ENCODE results near the gene ACSF2. TPM values are rescaled to one million over a fixed set of nuclear protein-coding genes. Genes with fewer than 3 reads are reported as not detected.

ACSF2 gene
- total and polyA plus RNA-seq, 2 of the 13 experiments (the other 11 are each of a cell fraction or from before 2014, with no cell fraction given), result 87.3 to 109 TPM

DNA sequence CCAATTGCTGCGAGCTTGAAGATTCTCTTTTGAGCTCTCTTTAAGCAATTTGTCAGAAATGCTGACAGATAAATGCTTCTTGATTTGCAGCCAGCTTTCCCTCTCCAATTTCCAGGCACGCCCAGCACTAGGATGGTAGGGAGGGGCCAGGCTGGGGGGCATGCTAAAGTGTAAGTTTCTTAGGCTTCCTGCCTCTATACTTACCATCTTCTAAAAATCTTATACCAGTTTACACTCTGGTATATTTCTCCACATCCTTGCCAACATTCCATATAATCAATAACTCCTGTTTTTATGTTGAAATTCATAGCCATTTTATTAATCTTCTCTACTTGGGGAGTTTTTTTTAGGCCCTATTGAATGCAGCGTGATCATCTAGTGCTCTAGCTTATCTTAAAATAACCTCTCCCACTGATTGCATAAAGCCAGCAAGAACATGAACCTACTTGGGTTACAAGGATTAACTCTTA, 17.5 kb downstream of the ACSF2 start:
- H3K36me3 ChIP-seq (replicated peaks in 1 of 2; ENCODE audit: control insufficient read depth in 1 of 2, insufficient read depth in 2 of 2, low read length in 2 of 2), result peaks cover 3 to 6% of the 10 kb centered on the region in 2 experiments; a peak in 2 of 5 replicates
- no peaks in the 10 kb centered on the region for H3K9me3 ChIP-seq (ENCODE audit: low read length)
- H4K20me1 ChIP-seq (ENCODE audit: insufficient read depth, low read length), result no peaks in the 10 kb centered on the region
- no peak overlapping the region for H3K27ac ChIP-seq (ENCODE audit: extremely low read length, insufficient read depth, low read length)
- H2AFZ ChIP-seq (ENCODE audit: low read length), result no peak overlapping the region
- H3K4me2 ChIP-seq (ENCODE audit: low read depth, low read length), result no peak overlapping the region
- in situ Hi-C loops (cut with HindIII; ENCODE audit: extremely low pct_ligation_motif_present, low pct_unique_long_range_greater_than_20kb), result no loop called here
- peaks cover 56% of the 10 kb centered on the region for H3K4me1 ChIP-seq (ENCODE audit: insufficient read depth, low read length)
- intact Hi-C loops (cut with micrococcal nuclease; ENCODE audit: unreplicated experiment), result no loop called here
- TSS peak; percentile 28 for BruUV-seq (replicated peaks)
- POLR2A ChIA-PET, result interaction anchor here (1.1 to 1.2 kb wide), 2 partner anchors 14 to 15 kb away, joined by 3 read pairs; no protein-coding TSS in a partner anchor
- DNase-seq (ENCODE audit: low spot score) (no peak), ATAC-seq (no peak), FAIRE-seq (no peak)
- CTCF ChIA-PET (ENCODE audit: low intra/inter-chr PET ratio, low total read pairs), result no interaction called here
- WGBS (ENCODE audit: low lambda C conversion rate), result 87% methylated on average over 3 of the region's 3 CpGs
- no peak overlapping the region for H3K4me3 ChIP-seq (replicated peaks in 1 of 3; ENCODE audit: insufficient read depth in 1 of 3, low read depth in 2 of 3, low read length in 3 of 3)
- H3K9ac ChIP-seq (ENCODE audit: insufficient read depth, low read depth, low read length), result no peak overlapping the region
- peaks cover 10% of the 10 kb centered on the region for H3K79me2 ChIP-seq (ENCODE audit: insufficient read depth, low read length)
- no peaks in the 10 kb centered on the region for H3K27me3 ChIP-seq (ENCODE audit: control insufficient read depth in 1 of 2, insufficient read depth in 2 of 2, low read length in 2 of 2)
- TF ChIP-seq ZFP36L1 (CRISPR knock-in tag; IDR thresholded peaks at IDR 0.05) (0 out of 2 replicates have a peak, but pooled peaks have one; percentile 52), ZSCAN9 (CRISPR knock-in tag; IDR thresholded peaks at IDR 0.05; ENCODE audit: borderline replicate concordance) (no peak), ZNF709 (CRISPR knock-in tag; IDR thresholded peaks at IDR 0.05) (no peak), PHF20 (CRISPR knock-in tag; IDR thresholded peaks at IDR 0.05) (no peak), RFX5 (IDR thresholded peaks at IDR 0.05; ENCODE audit: low read depth, low read length) (no peak), ZNF75D (CRISPR knock-in tag; IDR thresholded peaks at IDR 0.05; ENCODE audit: borderline replicate concordance) (no peak), CBX1 (IDR thresholded peaks at IDR 0.05; ENCODE audit: low read depth) (no peak)
- TF ChIP-seq, protein P1, sequence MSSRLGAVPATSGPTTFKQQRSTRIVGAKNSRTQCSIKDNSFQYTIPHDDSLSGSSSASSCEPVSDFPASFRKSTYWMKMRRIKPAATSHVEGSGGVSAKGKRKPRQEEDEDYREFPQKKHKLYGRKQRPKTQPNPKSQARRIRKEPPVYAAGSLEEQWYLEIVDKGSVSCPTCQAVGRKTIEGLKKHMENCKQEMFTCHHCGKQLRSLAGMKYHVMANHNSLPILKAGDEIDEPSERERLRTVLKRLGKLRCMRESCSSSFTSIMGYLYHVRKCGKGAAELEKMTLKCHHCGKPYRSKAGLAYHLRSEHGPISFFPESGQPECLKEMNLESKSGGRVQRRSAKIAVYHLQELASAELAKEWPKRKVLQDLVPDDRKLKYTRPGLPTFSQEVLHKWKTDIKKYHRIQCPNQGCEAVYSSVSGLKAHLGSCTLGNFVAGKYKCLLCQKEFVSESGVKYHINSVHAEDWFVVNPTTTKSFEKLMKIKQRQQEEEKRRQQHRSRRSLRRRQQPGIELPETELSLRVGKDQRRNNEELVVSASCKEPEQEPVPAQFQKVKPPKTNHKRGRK (CRISPR knock-in tag; IDR thresholded peaks at IDR 0.05), result no peak
- TF ChIP-seq, protein P2, sequence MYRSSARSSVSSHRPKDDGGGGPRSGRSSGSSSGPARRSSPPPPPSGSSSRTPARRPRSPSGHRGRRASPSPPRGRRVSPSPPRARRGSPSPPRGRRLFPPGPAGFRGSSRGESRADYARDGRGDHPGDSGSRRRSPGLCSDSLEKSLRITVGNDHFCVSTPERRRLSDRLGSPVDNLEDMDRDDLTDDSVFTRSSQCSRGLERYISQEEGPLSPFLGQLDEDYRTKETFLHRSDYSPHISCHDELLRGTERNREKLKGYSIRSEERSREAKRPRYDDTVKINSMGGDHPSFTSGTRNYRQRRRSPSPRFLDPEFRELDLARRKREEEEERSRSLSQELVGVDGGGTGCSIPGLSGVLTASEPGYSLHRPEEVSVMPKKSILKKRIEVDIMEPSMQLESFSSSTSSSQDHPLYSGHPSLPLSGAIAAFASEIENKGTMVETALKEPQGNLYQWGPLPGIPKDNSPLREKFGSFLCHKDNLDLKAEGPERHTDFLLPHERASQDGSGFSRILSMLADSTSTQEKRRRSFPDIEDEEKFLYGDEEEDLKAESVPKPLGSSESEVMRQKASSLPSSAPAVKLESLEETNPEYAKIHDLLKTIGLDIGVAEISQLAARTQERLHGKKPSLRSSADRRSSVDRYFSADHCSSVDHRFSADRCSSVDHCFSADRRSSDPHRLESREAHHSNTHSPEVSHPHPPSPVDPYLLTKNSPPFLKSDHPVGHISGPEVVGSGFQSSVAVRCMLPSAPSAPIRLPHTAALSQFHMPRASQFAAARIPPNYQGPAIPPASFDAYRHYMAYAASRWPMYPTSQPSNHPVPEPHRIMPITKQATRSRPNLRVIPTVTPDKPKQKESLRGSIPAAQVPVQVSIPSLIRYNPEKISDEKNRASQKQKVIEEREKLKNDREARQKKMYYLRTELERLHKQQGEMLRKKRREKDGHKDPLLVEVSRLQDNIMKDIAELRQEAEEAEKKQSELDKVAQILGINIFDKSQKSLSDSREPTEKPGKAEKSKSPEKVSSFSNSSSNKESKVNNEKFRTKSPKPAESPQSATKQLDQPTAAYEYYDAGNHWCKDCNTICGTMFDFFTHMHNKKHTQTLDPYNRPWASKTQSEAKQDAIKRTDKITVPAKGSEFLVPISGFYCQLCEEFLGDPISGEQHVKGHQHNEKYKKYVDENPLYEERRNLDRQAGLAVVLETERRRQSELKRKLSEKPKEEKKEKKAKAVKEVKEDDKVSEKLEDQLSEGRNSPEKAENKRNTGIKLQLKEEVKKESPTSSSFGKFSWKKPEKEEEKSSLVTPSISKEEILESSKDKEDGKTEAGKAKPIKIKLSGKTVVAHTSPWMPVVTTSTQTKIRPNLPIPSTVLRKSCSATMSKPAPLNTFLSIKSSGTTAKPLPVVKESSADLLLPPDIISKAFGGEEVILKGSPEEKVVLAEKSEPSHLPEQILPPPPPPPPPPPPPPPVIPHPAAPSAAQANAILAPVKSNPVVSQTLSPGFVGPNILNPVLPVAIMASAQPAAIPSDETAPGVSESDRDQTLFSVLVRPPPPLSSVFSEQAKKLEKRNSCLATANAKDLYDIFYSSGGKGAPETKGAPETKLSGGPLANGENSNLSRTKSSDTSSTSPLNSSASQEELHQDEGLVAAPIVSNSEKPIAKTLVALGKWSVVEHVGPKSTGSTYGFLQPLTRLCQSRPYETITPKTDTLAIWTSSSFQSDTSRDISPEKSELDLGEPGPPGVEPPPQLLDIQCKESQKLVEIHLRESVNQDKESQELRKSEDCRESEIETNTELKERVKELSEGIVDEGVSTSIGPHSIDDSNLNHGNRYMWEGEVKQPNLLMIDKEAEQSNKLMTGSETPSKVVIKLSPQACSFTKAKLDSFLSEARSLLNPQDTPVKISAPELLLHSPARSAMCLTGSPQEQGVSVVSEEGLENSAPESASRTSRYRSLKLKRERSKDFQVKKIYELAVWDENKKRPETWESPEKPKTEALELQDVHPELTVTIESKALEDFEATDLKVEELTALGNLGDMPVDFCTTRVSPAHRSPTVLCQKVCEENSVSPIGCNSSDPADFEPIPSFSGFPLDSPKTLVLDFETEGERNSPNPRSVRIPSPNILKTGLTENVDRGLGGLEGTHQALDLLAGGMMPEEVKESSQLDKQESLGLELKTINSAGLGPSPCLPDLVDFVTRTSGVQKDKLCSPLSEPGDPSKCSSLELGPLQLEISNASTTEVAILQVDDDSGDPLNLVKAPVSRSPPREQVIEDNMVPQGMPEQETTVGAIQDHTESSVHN (CRISPR knock-in tag; IDR thresholded peaks at IDR 0.05), result no peak
- TF ChIP-seq, protein P3, sequence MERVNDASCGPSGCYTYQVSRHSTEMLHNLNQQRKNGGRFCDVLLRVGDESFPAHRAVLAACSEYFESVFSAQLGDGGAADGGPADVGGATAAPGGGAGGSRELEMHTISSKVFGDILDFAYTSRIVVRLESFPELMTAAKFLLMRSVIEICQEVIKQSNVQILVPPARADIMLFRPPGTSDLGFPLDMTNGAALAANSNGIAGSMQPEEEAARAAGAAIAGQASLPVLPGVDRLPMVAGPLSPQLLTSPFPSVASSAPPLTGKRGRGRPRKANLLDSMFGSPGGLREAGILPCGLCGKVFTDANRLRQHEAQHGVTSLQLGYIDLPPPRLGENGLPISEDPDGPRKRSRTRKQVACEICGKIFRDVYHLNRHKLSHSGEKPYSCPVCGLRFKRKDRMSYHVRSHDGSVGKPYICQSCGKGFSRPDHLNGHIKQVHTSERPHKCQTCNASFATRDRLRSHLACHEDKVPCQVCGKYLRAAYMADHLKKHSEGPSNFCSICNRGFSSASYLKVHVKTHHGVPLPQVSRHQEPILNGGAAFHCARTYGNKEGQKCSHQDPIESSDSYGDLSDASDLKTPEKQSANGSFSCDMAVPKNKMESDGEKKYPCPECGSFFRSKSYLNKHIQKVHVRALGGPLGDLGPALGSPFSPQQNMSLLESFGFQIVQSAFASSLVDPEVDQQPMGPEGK (CRISPR knock-in tag; IDR thresholded peaks at IDR 0.05), result 0 out of 2 replicates have a peak, but pooled peaks have one; percentile 19
- TF ChIP-seq, protein P4, sequence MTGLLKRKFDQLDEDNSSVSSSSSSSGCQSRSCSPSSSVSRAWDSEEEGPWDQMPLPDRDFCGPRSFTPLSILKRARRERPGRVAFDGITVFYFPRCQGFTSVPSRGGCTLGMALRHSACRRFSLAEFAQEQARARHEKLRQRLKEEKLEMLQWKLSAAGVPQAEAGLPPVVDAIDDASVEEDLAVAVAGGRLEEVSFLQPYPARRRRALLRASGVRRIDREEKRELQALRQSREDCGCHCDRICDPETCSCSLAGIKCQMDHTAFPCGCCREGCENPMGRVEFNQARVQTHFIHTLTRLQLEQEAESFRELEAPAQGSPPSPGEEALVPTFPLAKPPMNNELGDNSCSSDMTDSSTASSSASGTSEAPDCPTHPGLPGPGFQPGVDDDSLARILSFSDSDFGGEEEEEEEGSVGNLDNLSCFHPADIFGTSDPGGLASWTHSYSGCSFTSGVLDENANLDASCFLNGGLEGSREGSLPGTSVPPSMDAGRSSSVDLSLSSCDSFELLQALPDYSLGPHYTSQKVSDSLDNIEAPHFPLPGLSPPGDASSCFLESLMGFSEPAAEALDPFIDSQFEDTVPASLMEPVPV (CRISPR knock-in tag; IDR thresholded peaks at IDR 0.05), result no peak

Data from HepG2 (cell line).